Measurements from ENCODE around the gene ZFP90.

- TF ChIP-seq GATA2 (IDR thresholded peaks at IDR 0.05; ENCODE audit: low read depth, low read length) (no peak), GATA3 (IDR thresholded peaks at IDR 0.05; ENCODE audit: low read depth, low read length) (no peak)
Observed at GRCh38 chr16:68533937-68534336, 5.2 kb upstream of the ZFP90 start.
